WTC11 (cell line): Measurements from ENCODE around the gene KANK3. TPM values are rescaled to one million over a fixed set of nuclear protein-coding genes. Genes with fewer than 3 reads are reported as not detected.

Experiments
- ATF2 ChIP-seq: sonication (generic); formaldehyde crosslinking; IDR thresholded peaks from 2 replicates; pipeline ENCODE4 v1.8.1; 2022; ENCODE audit warnings: low read depth, missing genetic modification reagents, borderline replicate concordance
- ATF3 ChIP-seq: sonication (generic); formaldehyde crosslinking; conservative IDR thresholded peaks from 2 replicates; pipeline ENCODE4 v1.8.1; 2022; ENCODE audit warnings: mild to moderate bottlenecking, missing genetic modification reagents
- ELF4 ChIP-seq: sonication (generic); formaldehyde crosslinking; IDR thresholded peaks from 2 replicates; pipeline ENCODE4 v1.8.1; 2022; ENCODE audit warnings: low read depth, mild to moderate bottlenecking, moderate library complexity, missing genetic modification reagents
- ETV6 ChIP-seq: sonication (generic); formaldehyde crosslinking; IDR thresholded peaks from 2 replicates; pipeline ENCODE4 v1.8.1; 2022; ENCODE audit warnings: mild to moderate bottlenecking, missing genetic modification reagents
- FOXJ3 ChIP-seq: sonication (generic); formaldehyde crosslinking; IDR thresholded peaks from 2 replicates; pipeline ENCODE4 v1.9.0; 2021; ENCODE audit warnings: missing genetic modification reagents, mild to moderate bottlenecking, borderline replicate concordance
- FOXP4 ChIP-seq: sonication (generic); formaldehyde crosslinking; IDR thresholded peaks from 2 replicates; pipeline ENCODE4 v1.8.0; 2022; ENCODE audit warnings: mild to moderate bottlenecking, missing genetic modification reagents
- HMGA2 ChIP-seq: fragments of 250-450 bp; sonication (Bioruptor Pico); IDR thresholded peaks from 2 replicates; pipeline ENCODE4 v1.4.0; 2021; ENCODE audit warnings: mild to moderate bottlenecking, moderate library complexity
- HMGXB4 ChIP-seq: sonication (generic); formaldehyde crosslinking; IDR thresholded peaks from 2 replicates; pipeline ENCODE4 v1.8.1; 2023; ENCODE audit warnings: mild to moderate bottlenecking, moderate library complexity, missing genetic modification reagents
- MAX ChIP-seq: sonication (generic); formaldehyde crosslinking; IDR thresholded peaks from 2 replicates; pipeline ENCODE4 v1.8.0; 2022; ENCODE audit warnings: mild to moderate bottlenecking, missing genetic modification reagents
- MLX ChIP-seq: sonication (generic); formaldehyde crosslinking; IDR thresholded peaks from 2 replicates; pipeline ENCODE4 v1.8.1; 2023; ENCODE audit warnings: mild to moderate bottlenecking, missing genetic modification reagents, moderate library complexity
- MYBL2 ChIP-seq: sonication (generic); formaldehyde crosslinking; IDR thresholded peaks from 2 replicates; pipeline ENCODE4 v1.8.1; 2023; ENCODE audit warnings: mild to moderate bottlenecking, moderate library complexity, missing genetic modification reagents
- NFE2L1 ChIP-seq: sonication (generic); formaldehyde crosslinking; IDR thresholded peaks from 2 replicates; pipeline ENCODE4 v1.8.1; 2023; ENCODE audit warnings: missing genetic modification reagents
- NR2C2 ChIP-seq: sonication (generic); formaldehyde crosslinking; IDR thresholded peaks from 2 replicates; pipeline ENCODE4 v1.8.0; 2022; ENCODE audit warnings: mild to moderate bottlenecking, missing genetic modification reagents
- PREB ChIP-seq: sonication (generic); formaldehyde crosslinking; IDR thresholded peaks from 2 replicates; pipeline ENCODE4 v1.8.1; 2022; ENCODE audit warnings: mild to moderate bottlenecking, missing genetic modification reagents, moderate library complexity, borderline replicate concordance
- STAT6 ChIP-seq: sonication (generic); formaldehyde crosslinking; conservative IDR thresholded peaks from 2 replicates; pipeline ENCODE4 v1.8.1; 2023; ENCODE audit warnings: mild to moderate bottlenecking, low read depth, missing genetic modification reagents, moderate library complexity
- TP53 ChIP-seq: sonication (generic); formaldehyde crosslinking; IDR thresholded peaks from 2 replicates; pipeline ENCODE4 v1.8.1; 2023; ENCODE audit warnings: mild to moderate bottlenecking, missing genetic modification reagents
- ZNF138 ChIP-seq: sonication (generic); formaldehyde crosslinking; conservative IDR thresholded peaks from 2 replicates; pipeline ENCODE4 v1.8.1; 2022; ENCODE audit warnings: mild to moderate bottlenecking, moderate library complexity, missing genetic modification reagents
- ZNF219 ChIP-seq: sonication (generic); formaldehyde crosslinking; IDR thresholded peaks from 2 replicates; pipeline ENCODE4 v1.8.0; 2023; ENCODE audit warnings: missing genetic modification reagents, mild to moderate bottlenecking, borderline replicate concordance
- ZNF263 ChIP-seq: sonication (generic); formaldehyde crosslinking; IDR thresholded peaks from 2 replicates; pipeline ENCODE4 v1.8.1; 2022; ENCODE audit warnings: low read depth, mild to moderate bottlenecking, moderate library complexity, missing genetic modification reagents
- ZNF281 ChIP-seq: sonication (generic); formaldehyde crosslinking; IDR thresholded peaks from 2 replicates; pipeline ENCODE4 v1.8.0; 2023; ENCODE audit warnings: mild to moderate bottlenecking, missing genetic modification reagents
- ZSCAN18 ChIP-seq: fragments of 250-450 bp; sonication (Bioruptor Pico); IDR thresholded peaks from 2 replicates; pipeline ENCODE4 v2.1.2; 2022; ENCODE audit warnings: mild to moderate bottlenecking, moderate library complexity
- total RNA-seq: library from RNA; stranded (reverse); gene quantifications from 3 replicates; pipeline ENCODE4 v1.2.3, GENCODE V29; 2021

KANK3 gene
- total RNA-seq, 1 experiment from 2014 or later: 8.0 TPM

- peak; percentile 79; the same call in 1 of the 2 replicates for TF ChIP-seq HMGXB4
- TF ChIP-seq ATF3 (CRISPR knock-in tag): no peak
- no peak for TF ChIP-seq FOXJ3 (CRISPR knock-in tag)
- TF ChIP-seq ELF4 (CRISPR knock-in tag): peak; percentile 76; the same call in 1 of the 2 replicates
- TF ChIP-seq ZNF138 (CRISPR knock-in tag): no peak
- no peak for TF ChIP-seq ZNF263
- TF ChIP-seq NFE2L1 (CRISPR knock-in tag): no peak
- no peak for TF ChIP-seq ATF2 (CRISPR knock-in tag)
- 0 out of 2 replicates have a peak, but pooled peaks have one; percentile 58 for TF ChIP-seq TP53 (CRISPR knock-in tag)
- peak; percentile 53; the same call in 1 of the 2 replicates for TF ChIP-seq MYBL2 (CRISPR knock-in tag)
- no peak for TF ChIP-seq NR2C2 (CRISPR knock-in tag)
- TF ChIP-seq ZNF281 (CRISPR knock-in tag): no peak
- TF ChIP-seq ZSCAN18: no peak; the same call in 1 of the 2 replicates
- no peak for TF ChIP-seq ZNF219 (CRISPR knock-in tag)
- TF ChIP-seq MLX (CRISPR knock-in tag): no peak
- TF ChIP-seq FOXP4 (CRISPR knock-in tag): no peak
- peak; percentile 41; the same call in 1 of the 2 replicates for TF ChIP-seq HMGA2 (CRISPR knock-in tag)
- TF ChIP-seq STAT6 (CRISPR knock-in tag): no peak
- no peak for TF ChIP-seq ETV6 (CRISPR knock-in tag)
- TF ChIP-seq MAX (CRISPR knock-in tag): peak; percentile 58; the same call in 1 of the 2 replicates
- no peak for TF ChIP-seq PREB
These were observed 47.0 kb upstream of the KANK3 start, which contains the start of gene RAB11B (continued) for GRCh38 chr19:8389891-8390616.
